ENCODE results near the gene CFAP45.

DNA sequence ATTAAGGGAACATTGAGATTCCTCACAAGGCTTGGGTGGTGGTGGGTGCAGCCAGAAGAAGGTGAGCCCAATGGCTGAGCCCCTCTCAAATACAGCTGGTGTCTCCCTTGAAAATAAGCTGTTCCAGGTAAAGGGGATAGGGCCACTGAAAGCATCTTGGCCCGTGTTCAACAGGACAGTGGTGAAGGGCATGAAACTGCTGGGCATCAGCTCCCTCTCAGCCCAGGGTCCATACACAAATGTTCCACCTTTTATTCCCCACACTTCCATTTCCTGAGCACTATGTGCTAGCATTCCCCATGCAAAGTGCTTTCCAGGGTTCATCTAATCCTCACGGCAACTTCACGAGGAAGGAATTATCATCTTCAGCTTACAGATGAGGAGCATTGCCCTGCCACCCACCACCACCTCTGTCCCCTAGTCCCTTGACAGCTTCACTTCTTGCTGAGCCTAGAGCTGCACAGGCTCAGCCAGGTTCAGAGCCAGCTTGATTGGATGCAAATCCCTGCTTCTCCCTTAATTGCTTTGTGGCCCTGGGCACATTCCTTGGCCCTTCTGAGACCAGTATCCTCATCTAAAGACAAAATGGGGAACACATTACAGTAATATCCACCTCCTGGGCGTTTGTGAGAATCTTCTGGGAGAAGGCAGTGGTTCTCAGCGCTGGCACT lies 15.7 kb upstream of the CFAP45 start:
- no peak for TF ChIP-seq CTCF (IDR thresholded peaks at IDR 0.05)
- TF ChIP-seq EP300 (IDR thresholded peaks at IDR 0.05), result no peak
- no peak for TF ChIP-seq POLR2A (IDR thresholded peaks at IDR 0.05)
- no peak for TF ChIP-seq POLR2AphosphoS5 (IDR thresholded peaks at IDR 0.05)
